ENCODE measurements around the gene DNMT3A.

GRCh38 chr2:25361261-25362048, 19.7 kb upstream of the DNMT3A start:
- TF ChIP-seq CTCF (IDR thresholded peaks at IDR 0.05 in 8 of 11, conservative IDR thresholded peaks at IDR 0.05 in 3 of 11) (no peak), POLR2A (IDR thresholded peaks at IDR 0.05) (no peak), POLR2AphosphoS5 (IDR thresholded peaks at IDR 0.05) (no peak)
